Measurements from ENCODE around the gene CAPN13.
A peak's percentile ranks its signal among the peaks of the same experiment; 100 is the strongest.

The CAPN13 gene

DNA sequence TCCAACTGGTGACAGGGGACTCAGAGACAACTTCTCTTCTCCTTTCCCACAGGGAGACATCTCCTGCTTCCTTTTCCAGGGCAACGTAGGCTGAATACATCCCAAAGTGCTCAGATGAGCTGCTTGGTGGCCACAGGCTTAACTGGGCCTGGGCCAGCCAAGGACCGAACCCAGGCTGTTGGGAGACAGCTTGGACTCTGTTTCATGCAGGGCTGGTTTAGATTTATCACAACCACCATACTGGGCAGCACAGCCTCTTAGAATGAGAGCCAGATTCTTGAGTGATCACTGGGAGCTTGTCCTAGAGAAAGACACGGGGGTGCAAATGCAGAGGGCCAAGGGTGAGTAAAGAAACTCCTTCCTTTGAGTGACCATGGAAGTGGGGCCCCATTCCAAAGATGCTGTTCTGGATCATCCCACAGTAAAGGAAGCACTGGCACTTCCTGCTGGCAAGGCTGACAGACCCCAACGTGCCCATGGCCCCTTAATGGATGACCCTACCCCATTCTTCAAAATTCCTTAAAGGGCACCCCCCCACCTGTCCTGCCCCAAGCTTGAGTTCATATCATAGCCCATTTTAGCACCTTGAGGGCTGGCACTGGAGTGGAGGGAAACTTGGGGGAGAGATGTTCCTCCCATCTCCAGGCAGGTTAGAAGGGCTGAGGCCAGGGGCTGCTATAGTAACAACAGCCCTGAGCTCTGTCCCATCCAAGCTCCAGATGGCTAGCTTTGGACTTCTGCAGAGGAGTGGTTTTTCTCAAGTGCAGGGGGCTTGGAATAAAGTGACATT is 84.1 kb downstream of the CAPN13 start:
- DNase-seq: no peak

DNA sequence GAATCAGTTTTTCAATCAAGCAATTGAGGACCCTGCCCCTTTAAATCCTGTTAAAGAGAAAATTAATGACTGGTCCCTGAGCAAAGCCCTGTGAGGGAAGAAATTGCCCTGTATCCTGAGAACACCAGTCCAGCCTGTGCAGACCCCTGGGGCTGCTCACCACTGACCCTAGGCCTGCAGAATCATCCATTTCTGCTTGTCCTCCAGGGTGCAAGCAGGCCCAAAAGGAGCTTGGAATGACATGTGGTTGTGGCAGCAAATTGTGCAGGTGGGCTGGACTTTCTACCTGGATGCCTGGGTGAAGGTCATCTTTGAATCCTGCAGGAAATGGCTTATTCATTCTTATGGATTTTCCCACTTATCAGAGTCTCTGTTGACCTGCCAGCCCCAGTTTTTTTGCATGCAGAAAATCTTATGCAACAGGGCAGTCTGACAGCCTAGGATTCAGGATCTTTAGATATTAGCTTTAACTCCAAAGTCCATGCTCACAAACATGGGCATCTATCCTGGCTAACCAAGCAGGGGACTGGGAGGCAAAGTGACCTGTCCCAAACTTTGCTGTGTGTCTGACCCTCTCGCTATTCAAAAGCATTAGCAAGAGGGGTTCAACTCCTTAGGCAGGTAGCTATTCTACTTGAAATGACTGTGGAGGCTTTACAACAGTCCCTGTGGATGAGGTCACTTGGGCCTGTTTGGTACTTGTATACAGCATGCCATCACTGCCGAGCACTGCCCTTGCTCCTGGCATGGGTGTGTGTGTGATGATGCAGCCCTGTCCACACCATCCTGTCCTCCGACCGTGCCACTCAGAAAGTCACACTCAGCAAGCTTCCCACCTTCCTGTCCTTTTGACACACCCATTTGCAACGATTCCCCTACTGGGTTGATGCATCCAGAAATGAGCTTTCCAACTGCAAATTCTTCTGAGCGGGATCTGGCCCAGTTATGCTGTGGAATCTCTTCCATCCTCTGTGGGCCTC is 85.3 kb downstream of the CAPN13 start:
- DNase-seq: no peak

DNA sequence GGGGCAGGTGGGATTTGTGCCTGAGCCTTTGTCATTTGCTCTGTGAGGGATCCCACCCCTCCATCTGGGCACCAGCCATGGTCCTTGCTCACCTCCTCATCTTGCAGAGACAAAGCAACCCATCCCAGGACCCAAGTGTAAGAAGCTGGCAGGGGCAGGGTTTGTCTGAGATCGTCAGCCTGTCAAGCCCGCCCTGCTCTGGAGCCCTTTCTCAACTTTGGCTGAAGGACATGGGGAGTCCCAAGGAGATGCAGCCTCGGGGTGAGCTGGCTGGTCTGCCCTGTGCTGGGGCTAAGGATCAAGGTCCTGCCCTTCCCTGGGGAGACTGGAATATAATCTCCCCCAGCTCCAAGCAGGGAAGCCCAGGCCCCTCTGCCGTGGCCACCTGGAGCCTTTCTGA is 86.0 kb downstream of the CAPN13 start:
- DNase-seq: no peak

DNA sequence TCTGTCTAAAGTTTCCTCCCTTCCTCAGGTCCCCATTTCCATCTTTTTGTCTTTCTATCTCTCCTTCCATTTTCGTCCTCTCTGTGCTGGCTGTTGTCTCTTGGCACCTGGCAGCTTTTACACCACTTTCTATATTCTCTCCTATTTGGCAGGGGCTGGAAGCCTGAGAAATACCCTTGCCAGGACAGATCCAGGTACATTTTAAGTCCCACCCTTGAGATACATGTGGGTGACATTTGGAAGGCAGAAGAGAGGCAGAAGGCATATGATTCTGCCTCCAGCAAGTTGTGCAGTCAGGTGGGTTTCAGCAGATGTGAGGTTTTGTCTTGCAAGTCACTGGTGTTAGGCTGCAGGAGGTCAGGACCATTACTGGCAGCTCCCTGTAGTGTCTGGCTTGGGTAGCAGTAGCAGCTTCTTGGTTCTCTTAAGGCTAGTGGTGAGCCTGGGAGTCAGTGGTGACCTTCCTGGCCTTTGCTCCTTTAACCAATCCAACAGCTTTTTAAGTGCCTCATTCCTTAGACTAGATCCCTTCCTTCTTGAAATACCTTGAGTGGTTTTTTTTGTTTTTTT is 90.1 kb downstream of the CAPN13 start:
- DNase-seq: no peak

DNA sequence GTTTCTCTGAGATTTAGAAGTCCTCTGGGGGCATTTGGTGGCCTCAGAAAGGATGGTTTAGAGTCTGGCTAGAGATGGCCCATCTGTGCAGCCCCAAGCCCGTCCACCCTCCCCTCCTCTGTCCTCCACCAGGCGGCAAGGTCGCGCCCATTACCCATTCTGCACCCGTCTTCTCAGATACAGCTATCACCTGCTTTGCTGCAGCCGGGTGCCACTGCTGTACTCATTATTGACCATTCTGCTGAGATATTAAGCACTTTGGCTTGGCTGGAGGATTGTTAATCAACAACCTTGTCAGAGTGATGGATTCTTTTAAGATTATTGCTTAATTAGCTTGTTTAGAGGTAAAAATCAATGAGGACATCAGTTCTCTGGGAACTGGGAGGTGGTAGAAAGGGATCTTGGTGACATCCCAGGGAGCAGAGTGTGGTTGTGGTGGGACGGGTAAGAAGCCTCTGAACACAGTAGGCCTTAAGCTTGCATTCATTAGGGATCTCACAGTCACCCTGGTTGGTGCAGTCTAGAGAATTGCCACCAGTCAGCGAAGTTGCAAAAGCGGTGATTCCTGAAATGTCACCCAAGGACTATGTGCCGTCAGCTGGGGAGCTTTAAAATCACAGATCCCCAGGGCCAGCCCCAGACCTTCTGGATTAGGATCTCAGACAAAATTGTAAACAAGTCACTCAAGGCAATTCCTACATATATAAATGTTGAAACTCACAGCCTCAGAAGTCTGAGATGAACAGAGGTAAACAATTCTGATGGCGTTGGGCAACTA is 90.9 kb downstream of the CAPN13 start:
- DNase-seq: no peak

DNA sequence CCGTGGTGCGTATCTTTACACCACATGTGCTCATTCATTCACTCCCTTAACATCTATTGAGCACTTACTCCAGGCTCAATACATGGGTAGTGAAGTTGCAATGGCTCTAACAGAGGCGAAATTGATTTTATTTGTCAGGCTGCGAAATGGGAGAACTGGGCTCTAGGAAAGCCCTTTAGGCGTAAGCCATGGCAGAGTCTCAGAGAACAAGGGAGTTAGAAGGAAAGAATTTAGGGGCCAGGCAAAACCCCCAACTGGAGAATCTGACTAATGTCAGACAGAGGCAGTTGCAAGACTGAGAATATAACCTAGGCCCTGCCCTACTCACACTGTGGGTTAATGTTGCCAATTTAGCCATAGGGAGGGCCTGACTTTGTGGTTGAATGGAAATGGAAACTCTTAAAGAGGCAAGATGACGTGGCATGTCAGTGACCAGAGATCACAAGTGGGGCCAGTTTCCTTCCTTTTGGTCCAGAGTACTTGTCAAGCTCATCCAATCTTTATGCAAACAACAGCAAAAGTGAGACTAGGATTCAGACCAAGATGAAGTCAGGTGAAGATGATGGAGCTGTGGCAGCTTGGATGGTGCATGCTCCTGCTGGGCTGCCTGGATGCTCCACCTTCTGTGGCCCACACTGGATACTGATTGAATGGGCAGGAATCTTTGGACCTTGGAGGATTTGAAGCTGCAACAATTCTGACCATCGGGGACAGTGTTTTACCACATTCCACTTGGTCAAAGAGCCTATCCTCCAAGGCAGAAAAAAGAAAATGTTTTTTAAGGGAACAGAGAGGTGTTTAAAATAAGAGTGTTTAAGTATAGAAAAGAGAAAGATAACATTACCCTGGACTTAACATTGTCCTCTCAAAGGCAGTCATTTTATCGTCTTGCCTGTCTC is 92.2 kb downstream of the CAPN13 start:
- no peak for DNase-seq

DNA sequence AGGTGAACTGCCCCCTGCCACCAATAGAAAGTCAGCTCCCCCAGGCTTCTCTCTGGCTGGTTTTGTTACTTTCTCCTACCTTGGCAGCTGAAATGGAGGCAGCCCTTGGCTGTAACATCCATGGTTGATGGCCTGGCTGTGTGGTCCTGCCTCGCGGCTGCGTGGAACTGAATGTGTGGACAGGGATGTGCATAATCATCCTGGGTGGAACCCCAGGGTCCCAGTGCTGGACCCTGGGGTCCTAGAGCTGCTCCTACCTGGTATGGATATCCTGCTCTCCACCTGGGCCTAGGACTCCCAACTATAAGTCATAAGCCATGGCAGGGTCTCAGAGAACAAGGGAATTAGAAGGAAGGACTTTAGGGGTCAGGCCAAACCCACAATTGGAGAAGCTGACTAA is 93.5 kb downstream of the CAPN13 start:
- DNase-seq: no peak

DNA sequence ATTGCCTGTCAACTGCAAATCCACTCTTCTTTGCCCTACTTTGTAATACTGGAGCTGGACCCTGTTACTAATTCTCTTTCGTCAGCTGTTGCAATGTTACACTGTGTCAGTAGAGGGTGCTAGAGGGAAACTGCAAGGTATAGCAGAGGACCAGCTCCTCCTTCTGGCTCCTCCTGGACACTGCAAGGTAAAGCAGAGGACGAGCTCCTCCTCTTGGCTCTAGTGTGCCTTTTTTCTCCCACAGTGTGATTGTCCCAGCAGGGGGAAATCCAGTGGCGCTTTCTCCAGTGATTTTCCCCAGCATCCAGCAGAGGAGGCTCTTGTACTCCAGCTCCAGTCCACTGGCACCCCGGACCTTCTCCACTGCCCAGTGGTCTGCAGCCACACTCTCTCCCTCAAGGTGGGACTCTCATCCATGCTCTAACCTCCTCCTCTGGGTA is 95.6 kb downstream of the CAPN13 start:
- peak; percentile 48 for DNase-seq

DNA sequence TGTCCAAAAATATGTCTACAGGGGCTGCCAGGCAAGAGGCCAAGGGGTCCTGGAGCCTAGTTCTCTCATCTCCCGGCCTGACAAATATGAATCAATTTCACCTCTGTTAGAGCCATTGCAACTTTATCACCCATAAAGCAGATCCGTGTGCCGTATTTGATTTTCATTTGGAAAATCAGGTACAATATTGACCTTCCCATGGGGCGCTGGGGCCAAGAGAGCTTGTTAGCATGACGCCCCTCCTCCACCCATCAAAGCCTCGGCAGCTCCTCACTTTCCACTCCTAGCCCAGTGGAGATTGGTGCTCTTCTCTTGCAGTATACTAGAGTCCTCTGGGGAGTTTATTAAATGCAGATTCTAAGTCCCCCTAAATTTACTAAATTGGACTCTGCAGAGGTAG is 96.8 kb downstream of the CAPN13 start:
- DNase-seq: no peak

DNA sequence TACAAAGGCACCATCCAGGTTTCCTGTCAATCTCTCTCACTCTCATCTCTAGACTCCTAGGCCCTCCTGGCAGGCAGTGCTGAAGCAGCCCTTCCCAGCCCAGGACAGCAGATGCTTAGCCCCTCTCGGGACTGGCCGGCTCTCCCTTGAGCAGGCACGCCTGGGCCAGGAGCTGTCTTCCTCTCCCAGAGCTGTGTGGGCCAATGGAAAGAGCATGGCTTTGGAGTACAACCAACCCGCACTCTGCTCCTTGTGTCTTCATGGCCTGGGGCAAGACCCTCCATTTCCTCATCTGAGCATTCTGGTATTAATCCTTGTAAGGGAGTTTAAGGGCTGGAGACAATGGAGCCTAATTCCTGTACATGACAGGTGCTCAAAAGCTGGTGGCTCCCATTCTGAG is 97.2 kb downstream of the CAPN13 start:
- DNase-seq: no peak

DNA sequence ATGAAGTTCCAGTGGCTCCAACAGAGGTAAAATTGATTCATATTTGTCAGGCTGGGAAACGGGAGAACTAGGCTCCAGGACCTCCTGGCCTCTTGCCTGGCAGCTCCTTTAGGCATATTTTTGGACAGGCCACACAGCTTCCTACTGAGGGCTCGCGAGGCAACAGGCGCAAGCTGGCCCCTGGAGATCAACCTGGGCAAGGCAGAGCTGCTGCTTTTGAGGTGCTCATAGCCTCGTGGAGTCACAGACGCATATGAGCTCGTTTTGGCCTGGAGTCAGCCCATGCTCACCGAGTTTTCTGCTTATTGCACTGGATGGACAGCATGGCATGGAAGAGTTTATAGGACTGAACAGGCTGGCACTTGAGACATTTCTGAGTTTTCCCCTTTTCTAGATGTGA is 97.7 kb downstream of the CAPN13 start:
- no peak for DNase-seq

DNA sequence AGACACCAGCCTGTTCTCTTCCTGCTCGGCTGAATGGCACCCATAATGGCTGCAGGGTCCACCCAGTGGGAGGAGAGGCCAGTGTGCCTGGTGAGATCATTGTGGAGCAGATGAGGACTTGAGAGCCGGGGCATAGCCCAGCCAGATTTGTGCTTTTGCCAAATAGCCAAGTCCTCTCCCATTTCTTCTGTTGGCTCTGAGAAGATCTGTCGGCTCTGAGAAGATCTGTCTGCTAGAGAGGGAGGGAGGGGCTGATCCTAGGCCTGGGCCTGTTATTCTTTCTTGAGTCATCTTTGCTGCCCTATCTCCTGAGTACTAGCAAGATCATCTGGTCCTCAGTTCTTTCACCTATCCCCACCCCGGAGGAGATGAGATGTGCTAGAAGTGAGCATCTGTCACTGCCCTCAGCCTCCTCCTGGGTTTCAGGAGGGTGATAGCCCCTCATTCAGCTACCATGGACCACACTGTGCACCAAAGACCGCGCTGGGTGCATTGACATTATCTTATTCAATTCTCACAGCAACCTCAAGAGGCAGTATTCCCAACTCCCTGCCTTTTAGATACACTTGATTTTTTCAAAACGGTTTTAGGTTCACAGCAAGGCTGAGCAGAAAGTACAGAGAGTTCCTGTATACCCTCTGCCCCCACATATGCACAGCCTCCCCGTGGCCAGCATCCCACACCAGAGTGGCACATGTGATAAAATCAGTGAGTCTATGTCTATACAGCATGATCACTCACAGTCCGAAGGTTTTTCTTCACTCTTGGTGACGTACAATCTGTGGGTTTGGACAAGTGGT is 98.6 kb downstream of the CAPN13 start:
- no peak for DNase-seq

DNA sequence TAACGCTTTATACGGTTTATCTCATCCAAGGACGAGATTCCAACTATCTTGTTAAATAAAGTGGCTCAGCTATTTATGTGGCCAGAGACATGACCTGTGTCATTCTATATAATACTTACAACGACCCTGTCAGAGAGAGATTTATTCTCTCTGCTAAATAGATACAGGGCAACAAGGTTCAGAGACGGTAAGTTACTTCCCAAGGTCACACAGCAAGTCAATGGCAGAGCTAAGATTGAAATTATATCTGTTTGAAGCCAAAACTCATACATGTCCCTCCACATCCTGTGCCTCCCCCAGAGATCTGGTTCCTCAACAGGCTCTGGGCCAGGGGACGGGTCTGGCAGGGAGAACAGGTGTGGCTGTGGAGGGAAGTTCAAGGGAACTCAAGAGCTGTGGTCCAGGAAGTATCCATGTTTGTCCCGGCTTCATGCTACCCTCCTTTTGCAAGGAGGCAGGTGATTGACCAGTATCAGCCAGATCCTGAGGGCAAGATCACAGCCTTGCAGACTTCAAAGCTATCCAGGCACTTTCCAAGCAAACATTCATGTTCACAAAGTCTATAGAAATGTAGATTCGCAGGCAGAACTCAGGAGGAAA is 99.8 kb downstream of the CAPN13 start:
- no peak for DNase-seq

DNA sequence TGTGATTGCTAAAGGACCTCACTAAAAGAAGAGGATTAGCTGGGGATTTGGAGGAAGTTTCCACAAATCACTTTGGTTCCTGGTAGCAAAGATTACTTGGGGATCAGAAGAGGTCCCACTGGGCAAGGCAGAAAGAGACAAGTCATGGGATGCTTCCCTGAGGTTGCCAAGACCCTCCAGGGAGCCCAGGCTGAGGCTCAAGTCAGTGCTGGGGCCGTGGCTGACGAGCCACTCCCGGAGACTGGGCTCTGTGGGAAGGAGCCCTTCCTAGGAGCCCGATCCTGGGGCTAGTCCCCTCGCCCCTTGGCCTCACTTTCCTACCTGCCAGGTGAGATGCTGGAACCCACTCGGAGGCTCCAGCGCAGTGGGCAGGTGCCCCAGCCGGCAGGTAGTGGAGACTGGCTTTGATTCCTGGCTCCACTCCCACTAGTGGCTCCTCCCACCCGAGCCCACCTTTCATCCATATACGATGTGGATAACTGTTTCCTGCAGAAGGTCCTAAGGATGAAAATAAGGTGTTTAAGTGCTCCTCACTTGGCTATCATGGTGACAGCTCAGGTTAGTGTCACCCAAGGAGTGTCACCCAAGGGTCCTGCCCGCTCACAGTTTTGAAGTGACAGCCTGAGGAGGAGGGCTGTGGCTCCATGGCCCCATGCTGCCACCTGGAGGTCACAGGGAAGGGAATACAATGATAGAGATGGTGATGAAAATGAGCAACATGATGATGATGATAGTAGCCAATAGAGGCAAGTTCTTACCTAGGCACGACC is 100.5 kb downstream of the CAPN13 start:
- no peak for DNase-seq

DNA sequence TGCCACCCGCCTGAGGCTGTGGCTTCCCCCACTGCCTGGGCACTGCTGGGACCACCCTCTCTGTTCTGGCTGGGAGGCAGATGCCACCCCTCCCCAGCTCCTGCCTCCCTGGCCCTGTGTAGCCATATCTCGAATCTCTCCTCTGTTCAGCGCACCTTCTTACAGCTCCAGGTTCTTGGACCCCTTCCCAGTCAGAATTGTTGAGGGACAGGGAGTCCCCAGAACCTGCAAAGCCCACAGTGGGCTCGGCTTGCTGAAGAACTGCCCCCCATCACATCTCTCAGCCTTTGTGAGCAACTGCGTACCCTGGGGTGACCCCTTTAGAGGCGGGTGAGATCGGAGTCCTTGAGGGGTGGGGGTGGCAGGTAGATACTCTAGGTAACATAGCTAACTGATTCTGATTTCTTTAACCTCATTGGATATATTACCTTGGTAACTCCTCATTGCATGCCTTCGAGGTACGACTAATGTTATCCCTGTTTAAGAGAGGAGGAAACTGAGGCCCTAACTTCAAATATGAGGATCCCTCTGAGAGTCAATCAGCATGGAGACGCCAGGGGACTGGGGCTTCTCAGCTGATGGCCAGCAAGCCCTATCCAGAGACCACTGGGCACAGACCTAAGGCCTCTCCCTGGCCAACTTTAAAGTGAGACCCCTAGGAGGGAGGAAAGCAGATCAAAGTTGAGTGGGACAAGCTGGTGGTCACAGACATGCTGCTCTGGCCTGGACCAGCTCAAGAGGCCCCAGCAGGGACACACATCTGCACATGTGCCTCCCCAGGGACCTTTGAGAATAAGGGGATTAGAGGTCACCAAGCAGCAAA is 101.3 kb downstream of the CAPN13 start:
- DNase-seq: no peak

DNA sequence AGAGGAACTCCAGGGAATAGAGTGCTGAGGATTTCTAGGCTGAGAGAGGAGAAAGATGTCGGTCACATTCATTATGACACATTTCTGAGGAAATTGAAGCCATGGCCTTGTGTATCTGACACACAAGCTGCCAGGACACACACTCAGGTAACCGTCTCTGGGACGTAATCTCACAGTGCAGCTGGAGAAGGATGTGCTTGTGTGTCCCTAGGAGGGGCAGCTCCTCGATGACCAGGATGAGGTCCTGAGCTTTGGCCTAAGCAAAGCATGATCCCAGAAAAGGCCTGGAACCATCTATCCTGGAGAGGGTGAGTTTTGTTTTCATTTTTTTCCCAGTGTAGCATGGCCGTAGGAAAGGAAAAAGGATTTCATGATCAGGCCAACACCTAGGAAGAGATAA is 102.2 kb downstream of the CAPN13 start:
- DNase-seq: no peak

DNA sequence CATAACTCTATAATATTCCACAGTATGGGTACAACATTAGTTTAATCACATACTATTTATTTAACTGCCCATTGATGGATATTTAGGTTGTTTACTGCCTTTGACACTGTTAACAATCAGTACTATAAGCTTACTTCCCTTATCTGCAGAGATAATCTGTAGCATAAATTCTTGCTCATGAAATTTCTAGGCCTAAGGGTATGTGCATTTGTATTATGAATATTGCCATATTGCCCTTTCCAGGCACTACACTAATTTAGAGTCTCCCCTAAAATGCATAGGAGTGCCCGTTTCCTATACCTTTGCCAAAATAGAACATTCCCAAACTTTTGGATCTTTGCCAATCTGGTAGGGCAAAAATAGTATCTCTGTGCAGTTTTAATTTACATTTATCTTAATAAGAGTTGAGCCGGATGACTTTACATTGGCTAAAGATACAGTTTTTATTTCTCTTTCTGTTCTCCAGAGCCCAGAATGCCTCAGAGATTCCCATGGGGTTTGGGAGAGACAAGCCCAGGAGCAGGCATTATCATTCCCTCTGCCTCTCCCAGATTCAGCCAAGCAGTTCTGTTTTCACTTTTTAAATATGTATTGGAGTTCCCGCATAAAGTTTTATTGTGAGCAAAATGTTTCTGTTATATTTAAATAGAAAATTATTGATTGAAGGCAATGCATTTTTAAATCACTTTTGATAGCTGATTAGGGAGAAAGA is 102.8 kb downstream of the CAPN13 start:
- DNase-seq: no peak

DNA sequence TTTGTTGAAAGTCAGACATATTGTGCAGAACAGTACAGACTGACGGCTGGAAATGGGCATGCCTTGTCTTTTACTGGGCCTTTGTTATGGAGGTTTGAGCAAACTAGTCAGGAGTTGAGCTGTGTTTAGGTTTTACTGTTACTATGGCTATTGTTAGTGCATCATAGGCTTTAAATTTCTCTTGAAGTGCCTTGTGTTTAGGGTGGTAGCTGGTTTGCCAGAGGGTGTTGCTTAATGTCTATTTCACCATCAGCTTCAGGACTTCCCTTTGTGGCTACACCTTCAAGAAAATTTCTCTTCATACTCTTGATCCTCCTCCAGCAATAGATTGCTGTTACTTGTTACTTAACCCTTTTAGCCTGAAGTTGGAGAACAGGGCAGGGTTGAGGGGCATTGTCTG is 104.6 kb downstream of the CAPN13 start:
- no peak for DNase-seq

Measured in 8988T (cell line).